Measurements from ENCODE around the gene AK8. TPM values are rescaled to one million over a fixed set of nuclear protein-coding genes. Genes with fewer than 3 reads are reported as not detected.

Gene AK8
- polyA plus RNA-seq, 1 of the 3 experiments (the other 2 are of a cell fraction) = 0.77 TPM

- DNase-seq = no peak
- Histone ChIP-seq H3K9me2 (no peaks in the 10 kb centered on the region), H3K4me3 (ENCODE audit: low read depth in 2 of 2, low read length in 1 of 2) (no peak overlapping the region), H3K27me3 (ENCODE audit: insufficient read depth) (no peaks in the 10 kb centered on the region), H3K36me3 (replicated peaks in 1 of 2; ENCODE audit: control insufficient read depth in 1 of 2, insufficient read depth in 2 of 2, low read length in 1 of 2) (no peaks in the 10 kb centered on the region), H3K9me3 (no peaks in the 10 kb centered on the region), H3K79me2 (ENCODE audit: insufficient read depth) (no peaks in the 10 kb centered on the region), H3K9ac (no peak overlapping the region), H4K20me1 (ENCODE audit: insufficient read depth) (no peaks in the 10 kb centered on the region), H3F3A (replicated peaks; ENCODE audit: insufficient read depth) (no peaks in the 10 kb centered on the region), H2AFZ (ENCODE audit: low read depth) (no peak overlapping the region), H3K27ac (ENCODE audit: low read depth in 2 of 2, low read length in 1 of 2) (no peak overlapping the region), H3K4me2 (no peak overlapping the region), H3K4me1 (ENCODE audit: control insufficient read depth in 1 of 2, insufficient read depth in 2 of 2, low read depth in 1 of 2, low read length in 1 of 2) (peaks cover 0 to 22% of the 10 kb centered on the region in 2 experiments; a peak in 1 of 4 replicates)
- WGBS (ENCODE audit: low lambda C conversion rate) = 71% methylated on average over 7 of the region's 7 CpGs
- CTCF ChIA-PET = interaction anchor here (1.1 to 3.3 kb wide), 3 partner anchors 9 to 43 kb away, joined by 3 to 14 read pairs (median 5); no protein-coding TSS in a partner anchor
- TF ChIP-seq JUND (IDR thresholded peaks at IDR 0.05) (no peak), CHD2 (IDR thresholded peaks at IDR 0.05; ENCODE audit: low read length, partially characterized antibody) (no peak), FOXJ3 (CRISPR knock-in tag; IDR thresholded peaks at IDR 0.05) (no peak)
- TF ChIP-seq, protein P1, sequence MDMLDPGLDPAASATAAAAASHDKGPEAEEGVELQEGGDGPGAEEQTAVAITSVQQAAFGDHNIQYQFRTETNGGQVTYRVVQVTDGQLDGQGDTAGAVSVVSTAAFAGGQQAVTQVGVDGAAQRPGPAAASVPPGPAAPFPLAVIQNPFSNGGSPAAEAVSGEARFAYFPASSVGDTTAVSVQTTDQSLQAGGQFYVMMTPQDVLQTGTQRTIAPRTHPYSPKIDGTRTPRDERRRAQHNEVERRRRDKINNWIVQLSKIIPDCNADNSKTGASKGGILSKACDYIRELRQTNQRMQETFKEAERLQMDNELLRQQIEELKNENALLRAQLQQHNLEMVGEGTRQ (IDR thresholded peaks at IDR 0.05; ENCODE audit: borderline replicate concordance, low read depth, low read length) = no peak
- POLR2A ChIA-PET = no interaction called here
These were observed 19.3 kb downstream of the AK8 start for GRCh38 chr9:132858751-132859150.

- Histone ChIP-seq H3K4me2 (no peak overlapping the region), H2AFZ (ENCODE audit: low read depth) (no peak overlapping the region), H3K27ac (ENCODE audit: low read depth in 2 of 2, low read length in 1 of 2) (no peak overlapping the region), H3K36me3 (replicated peaks in 1 of 2; ENCODE audit: control insufficient read depth in 1 of 2, insufficient read depth in 2 of 2, low read length in 1 of 2) (no peaks in the 10 kb centered on the region), H3K9me2 (no peaks in the 10 kb centered on the region), H4K20me1 (ENCODE audit: insufficient read depth) (no peaks in the 10 kb centered on the region), H3K27me3 (ENCODE audit: insufficient read depth) (no peaks in the 10 kb centered on the region), H3K4me1 (ENCODE audit: control insufficient read depth in 1 of 2, insufficient read depth in 2 of 2, low read depth in 1 of 2, low read length in 1 of 2) (peaks cover 0 to 22% of the 10 kb centered on the region in 2 experiments; a peak in 1 of 4 replicates), H3K9ac (no peak overlapping the region), H3K4me3 (ENCODE audit: low read depth in 2 of 2, low read length in 1 of 2) (no peak overlapping the region), H3K9me3 (no peaks in the 10 kb centered on the region), H3K79me2 (ENCODE audit: insufficient read depth) (no peaks in the 10 kb centered on the region), H3F3A (replicated peaks; ENCODE audit: insufficient read depth) (no peaks in the 10 kb centered on the region)
- no peak for TF ChIP-seq RXRA (IDR thresholded peaks at IDR 0.05; ENCODE audit: borderline replicate concordance, low read depth)
- TF ChIP-seq JUND (IDR thresholded peaks at IDR 0.05) = no peak
- no peak for TF ChIP-seq MEF2A (IDR thresholded peaks at IDR 0.05; ENCODE audit: borderline replicate concordance, low read depth)
- TF ChIP-seq, protein P2, sequence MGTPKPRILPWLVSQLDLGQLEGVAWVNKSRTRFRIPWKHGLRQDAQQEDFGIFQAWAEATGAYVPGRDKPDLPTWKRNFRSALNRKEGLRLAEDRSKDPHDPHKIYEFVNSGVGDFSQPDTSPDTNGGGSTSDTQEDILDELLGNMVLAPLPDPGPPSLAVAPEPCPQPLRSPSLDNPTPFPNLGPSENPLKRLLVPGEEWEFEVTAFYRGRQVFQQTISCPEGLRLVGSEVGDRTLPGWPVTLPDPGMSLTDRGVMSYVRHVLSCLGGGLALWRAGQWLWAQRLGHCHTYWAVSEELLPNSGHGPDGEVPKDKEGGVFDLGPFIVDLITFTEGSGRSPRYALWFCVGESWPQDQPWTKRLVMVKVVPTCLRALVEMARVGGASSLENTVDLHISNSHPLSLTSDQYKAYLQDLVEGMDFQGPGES (IDR thresholded peaks at IDR 0.05; ENCODE audit: low read depth, low read length) = no peak
- TF ChIP-seq SIN3A (IDR thresholded peaks at IDR 0.05; ENCODE audit: borderline replicate concordance, low read depth, low read length) = no peak
- TF ChIP-seq TAF1 (IDR thresholded peaks at IDR 0.05; ENCODE audit: borderline replicate concordance, low read depth, low read length) = no peak
- no peak for TF ChIP-seq REST (IDR thresholded peaks at IDR 0.05; ENCODE audit: low read depth, low read length)
- no peak for TF ChIP-seq TEAD4 (IDR thresholded peaks at IDR 0.05; ENCODE audit: borderline replicate concordance, insufficient read depth)
- no peak for TF ChIP-seq TCF12 (IDR thresholded peaks at IDR 0.05)
- TF ChIP-seq CHD2 (IDR thresholded peaks at IDR 0.05; ENCODE audit: low read length, partially characterized antibody) = no peak
- TF ChIP-seq NFIC (IDR thresholded peaks at IDR 0.05; ENCODE audit: borderline replicate concordance) = no peak
- no peak for TF ChIP-seq GABPA (IDR thresholded peaks at IDR 0.05; ENCODE audit: low read depth)
- no peak for TF ChIP-seq RCOR1 (IDR thresholded peaks at IDR 0.05; ENCODE audit: low read length)
- peak; percentile 50 for DNase-seq
- WGBS (ENCODE audit: low lambda C conversion rate) = 79% methylated on average over 9 of the region's 24 CpGs
- POLR2A ChIA-PET = no interaction called here
- CTCF ChIA-PET = interaction anchor here (1.1 to 3.3 kb wide), 4 partner anchors 8 to 44 kb away, joined by 3 to 14 read pairs (median 4); no protein-coding TSS in a partner anchor
These were observed 20.3 kb downstream of the AK8 start for GRCh38 chr9:132857616-132858342.
